Kidney tubule cell (primary cell): ENCODE data around the gene DARS2.

Experiments used
- DNase-seq: peaks from one replicate; pipeline ENCODE4 v3.0.0-alpha.2; 2018; ENCODE audit warnings: low spot score

Gene DARS2

DNA sequence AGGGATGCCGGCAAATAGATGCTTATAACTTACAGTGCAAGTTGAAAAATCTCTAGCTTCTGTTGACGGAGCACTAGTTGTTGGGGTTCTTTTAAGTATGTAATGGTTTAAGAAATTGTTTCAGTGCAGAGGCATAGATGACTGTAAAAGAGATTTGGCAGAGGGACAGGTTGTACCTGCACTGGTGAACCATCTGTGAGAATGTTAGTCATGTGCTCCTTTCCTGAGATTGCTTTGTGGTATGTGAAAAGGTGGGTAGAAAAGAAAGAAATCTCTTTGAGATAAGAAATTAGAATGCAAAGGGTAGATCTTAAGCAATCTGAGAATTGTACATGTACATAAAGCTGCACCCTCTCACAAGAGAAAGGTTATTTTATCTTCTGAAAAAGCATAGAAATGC, 63.2 kb downstream of the DARS2 start:
- DNase-seq = no peak

DNA sequence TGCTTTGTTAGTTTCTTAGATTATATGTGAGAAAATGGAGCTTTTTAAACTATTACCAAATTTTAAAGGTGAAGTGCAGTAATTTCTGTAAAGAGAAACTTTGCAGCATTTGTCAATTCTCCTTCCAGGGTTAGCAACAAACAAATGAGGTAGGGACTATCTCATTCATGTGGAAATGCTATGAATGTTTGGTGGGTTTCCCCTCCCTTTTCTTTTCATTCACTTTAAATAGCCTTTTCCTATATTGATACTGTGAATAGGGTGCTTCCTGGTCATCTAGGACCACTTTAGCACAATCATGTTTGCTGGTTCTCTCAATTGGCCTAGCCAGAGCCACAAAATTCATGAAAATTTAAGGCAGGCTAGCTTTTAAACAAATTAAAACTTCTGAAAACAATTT, 64.3 kb downstream of the DARS2 start:
- no peak for DNase-seq

DNA sequence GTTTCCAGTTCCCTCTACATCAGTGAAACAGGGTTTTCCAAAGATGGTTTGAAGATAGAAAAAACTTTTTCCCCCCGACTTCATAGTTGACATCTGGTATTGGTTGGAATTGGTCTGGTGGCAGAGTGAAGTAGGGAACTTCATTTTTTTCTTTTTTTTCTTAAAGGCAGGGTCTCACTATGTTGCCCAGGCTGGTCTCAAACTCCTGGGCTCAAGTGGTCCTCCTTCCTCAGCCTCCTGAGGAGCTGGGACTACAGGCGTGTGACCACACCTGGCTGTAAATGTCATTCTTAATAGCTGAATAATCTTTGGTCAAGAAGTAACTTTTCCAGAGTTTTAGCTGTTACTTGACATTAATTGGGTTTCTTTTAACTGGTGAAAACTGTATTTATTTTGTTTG, 65.4 kb downstream of the DARS2 start:
- DNase-seq = no peak

DNA sequence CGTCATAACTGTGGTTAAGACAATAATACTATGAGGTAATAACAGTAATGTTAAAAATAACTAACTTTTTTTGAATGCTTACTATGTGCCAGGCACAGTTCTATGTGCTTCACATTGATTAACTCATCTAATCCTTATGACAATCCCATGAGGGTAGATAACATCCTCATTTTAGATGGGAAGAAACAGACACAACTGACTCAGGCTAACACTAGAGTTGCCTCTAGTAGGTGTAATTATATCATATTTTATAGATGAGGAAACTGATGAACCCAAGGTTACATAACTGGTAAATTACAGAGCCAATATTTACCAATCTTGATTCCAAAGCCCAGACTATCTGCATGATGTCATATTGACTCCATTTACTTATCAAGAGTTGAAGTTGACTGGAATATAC, 69.1 kb downstream of the DARS2 start:
- no peak for DNase-seq

DNA sequence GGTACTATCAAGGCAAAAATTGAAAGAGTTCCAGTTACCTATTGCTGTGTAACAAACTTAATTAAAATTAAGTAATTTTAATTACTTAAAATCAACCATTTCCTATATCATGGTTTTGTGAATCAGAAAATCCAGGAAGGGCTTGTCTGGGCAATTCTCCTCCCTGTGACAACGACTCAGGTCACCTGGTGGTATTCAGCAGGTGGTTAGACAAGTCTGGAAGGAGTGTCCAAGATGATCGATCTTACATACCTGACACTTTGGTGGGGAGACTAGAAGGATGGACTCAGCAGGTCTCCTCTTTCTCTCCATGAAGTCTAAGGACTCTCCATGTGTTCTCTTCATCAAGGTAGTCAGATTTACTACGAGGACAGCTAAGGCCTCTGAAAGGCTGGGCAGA, 69.7 kb downstream of the DARS2 start:
- DNase-seq = no peak

DNA sequence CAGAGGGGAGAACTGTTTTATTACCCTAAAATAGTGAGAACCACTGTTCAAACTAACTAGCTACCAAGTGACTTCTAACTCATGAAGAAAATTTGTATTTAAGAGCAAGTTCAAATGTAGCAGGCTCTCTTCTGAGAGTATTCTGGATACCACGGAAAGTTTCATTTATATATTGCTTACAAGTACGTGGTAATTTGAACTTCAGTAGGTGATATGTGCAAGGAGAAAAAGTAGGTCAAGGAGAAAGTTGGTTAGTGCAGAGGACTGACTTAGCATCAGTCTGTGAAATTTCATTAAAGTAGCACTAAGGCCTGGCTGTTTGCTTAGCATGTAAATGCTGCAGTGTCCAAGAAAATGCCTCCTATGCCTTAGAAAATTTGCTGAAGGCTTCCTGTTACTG, 76.0 kb downstream of the DARS2 start:
- no peak for DNase-seq

DNA sequence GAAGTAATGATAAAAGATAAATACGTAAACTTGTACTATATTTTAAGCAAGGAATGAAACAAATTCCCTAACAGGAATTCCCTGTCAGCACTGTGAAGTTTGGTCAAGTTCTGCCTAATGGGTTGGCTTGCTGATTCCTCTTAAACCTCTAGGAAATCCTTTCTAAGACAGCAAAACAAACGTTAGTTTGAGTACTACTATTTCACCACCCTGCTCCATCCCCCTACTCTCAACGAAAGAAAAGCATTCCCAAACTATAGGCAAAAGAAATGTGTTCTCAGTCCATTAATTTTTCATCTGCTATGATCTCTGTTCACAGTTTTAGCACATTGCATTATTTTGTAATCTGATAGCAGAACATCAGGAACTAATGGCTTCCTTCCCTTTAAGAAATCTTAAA, 76.5 kb downstream of the DARS2 start:
- no peak for DNase-seq

DNA sequence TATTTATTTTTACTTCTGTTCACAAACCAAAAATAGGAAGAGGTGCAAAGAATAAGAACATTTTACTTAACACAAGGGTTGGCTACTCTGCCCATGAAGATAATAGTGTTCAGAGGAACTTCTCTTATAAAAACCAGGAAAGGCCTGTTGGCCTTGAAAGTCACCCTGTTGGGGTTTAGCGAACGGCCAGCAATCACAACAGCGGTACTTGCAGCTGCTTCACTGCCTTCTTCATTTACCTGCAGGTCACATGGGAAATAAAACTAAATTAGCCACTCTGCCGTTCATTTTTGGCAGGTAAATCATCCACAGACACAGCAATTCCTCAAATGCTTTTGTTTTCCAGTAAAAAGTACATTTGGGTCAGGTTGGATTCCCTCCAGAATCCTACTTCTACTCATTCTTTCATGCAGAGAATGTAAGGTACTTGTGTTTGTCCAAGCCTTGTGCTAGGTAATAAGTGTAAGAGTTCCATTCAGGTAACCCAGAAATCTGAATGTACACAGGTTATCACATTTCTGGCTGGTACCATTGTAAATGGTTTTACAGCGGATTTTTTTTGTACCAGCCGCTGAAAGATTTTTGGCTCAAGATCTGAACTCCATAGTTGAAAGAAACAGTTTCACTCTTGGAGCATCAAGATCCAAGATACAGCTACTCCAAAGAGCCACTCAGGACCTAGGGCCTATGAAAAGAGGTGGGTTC, 79.5 kb downstream of the DARS2 start:
- DNase-seq = no peak
